Endothelial cell (in vitro differentiated cells): Measurements from ENCODE around the gene SLC44A4. TPM values are rescaled to one million over a fixed set of nuclear protein-coding genes. Genes with fewer than 3 reads are reported as not detected.
A peak's percentile ranks its signal among the peaks of the same experiment; 100 is the strongest.
"Not testable (repeated sequence)": the region's sequence is repeated elsewhere in the genome, so short reads cannot be mapped to it uniquely, and the experiment has no call there.

Experiments used
- DNase-seq: peaks from one replicate; pipeline ENCODE4 v3.0.0; 2021; ENCODE audit warnings: low spot score
- H3K27ac Mint-ChIP-seq: one replicate; pipeline ENCODE4 v1.8.0; 2021; ENCODE audit warnings: mixed read lengths, inconsistent platforms; ENCODE audit not compliant: unreplicated experiment
- H3K27me3 Mint-ChIP-seq: one replicate; pipeline ENCODE4 v1.8.0; 2021; ENCODE audit warnings: mild to moderate bottlenecking, moderate library complexity, mixed read lengths, inconsistent platforms; ENCODE audit not compliant: unreplicated experiment
- H3K36me3 Mint-ChIP-seq: one replicate; pipeline ENCODE4 v1.8.0; 2021; ENCODE audit warnings: mild to moderate bottlenecking, low read depth, mixed read lengths, inconsistent platforms; ENCODE audit not compliant: unreplicated experiment
- H3K4me1 Mint-ChIP-seq: one replicate; pipeline ENCODE4 v1.8.0; 2021; ENCODE audit warnings: mild to moderate bottlenecking, mixed read lengths, inconsistent platforms; ENCODE audit not compliant: unreplicated experiment
- H3K4me3 Mint-ChIP-seq: one replicate; pipeline ENCODE4 v1.8.0; 2021; ENCODE audit warnings: mild to moderate bottlenecking, mixed read lengths, inconsistent platforms; ENCODE audit not compliant: unreplicated experiment
- H3K9me3 Mint-ChIP-seq: one replicate; pipeline ENCODE4 v1.8.0; 2021; ENCODE audit warnings: mixed read lengths, inconsistent platforms; ENCODE audit not compliant: unreplicated experiment
- total RNA-seq: library from RNA; stranded (reverse); fragmentation: NEBNext Ultra II Directional; extraction: Animal tissue kit (Norgen Biotek cat#: 25700); gene quantifications from one replicate; pipeline ENCODE4 v1.2.1, GENCODE V29; 2021; ENCODE audit not compliant: unreplicated experiment
- TF ChIP-seq, protein P1 (sequence below): fragments of 200-600 bp; sonication (generic); IDR thresholded peaks from one replicate; pipeline ENCODE4 v1.5.0; 2021; ENCODE audit warnings: antibody characterized with exemption; ENCODE audit not compliant: unreplicated experiment

Gene SLC44A4
- total RNA-seq, 1 donor from 2014 or later = 1.6 TPM

DNA sequence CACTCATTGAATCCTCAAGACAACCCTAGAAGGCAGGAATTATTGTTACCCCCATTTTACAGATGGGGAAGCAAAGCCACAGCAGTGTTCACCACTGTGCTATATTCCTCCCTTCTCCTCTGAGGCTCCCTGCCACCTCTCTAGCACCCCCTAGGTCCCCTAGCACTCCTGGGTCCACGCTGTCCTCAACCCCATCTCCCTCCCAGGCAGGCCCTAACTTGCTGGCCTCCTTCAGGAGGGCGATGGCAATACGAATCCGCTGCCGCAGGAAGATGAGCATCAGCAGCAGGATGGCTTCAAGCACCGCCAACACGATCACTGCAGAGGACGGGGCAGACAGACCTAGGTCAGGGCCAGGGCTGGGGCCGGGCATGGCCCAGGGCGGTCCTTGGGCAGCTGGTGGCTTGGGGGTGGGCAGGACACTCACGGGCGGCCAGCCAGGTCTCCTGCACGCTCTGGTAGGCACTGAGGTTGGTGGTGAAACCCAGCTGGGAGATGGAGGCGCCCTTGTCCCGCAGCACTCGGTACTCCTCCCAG lies 8.3 kb downstream of the SLC44A4 start:
- peaks cover 3% of the 10 kb centered on the region for H3K27me3 Mint-ChIP-seq
- no peak overlapping the region for H3K4me3 Mint-ChIP-seq
- TF ChIP-seq, protein P1, sequence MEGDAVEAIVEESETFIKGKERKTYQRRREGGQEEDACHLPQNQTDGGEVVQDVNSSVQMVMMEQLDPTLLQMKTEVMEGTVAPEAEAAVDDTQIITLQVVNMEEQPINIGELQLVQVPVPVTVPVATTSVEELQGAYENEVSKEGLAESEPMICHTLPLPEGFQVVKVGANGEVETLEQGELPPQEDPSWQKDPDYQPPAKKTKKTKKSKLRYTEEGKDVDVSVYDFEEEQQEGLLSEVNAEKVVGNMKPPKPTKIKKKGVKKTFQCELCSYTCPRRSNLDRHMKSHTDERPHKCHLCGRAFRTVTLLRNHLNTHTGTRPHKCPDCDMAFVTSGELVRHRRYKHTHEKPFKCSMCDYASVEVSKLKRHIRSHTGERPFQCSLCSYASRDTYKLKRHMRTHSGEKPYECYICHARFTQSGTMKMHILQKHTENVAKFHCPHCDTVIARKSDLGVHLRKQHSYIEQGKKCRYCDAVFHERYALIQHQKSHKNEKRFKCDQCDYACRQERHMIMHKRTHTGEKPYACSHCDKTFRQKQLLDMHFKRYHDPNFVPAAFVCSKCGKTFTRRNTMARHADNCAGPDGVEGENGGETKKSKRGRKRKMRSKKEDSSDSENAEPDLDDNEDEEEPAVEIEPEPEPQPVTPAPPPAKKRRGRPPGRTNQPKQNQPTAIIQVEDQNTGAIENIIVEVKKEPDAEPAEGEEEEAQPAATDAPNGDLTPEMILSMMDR = no peak
- H3K36me3 Mint-ChIP-seq = peaks cover 3% of the 10 kb centered on the region
- no peaks in the 10 kb centered on the region for H3K9me3 Mint-ChIP-seq
- no peak for DNase-seq
- no peak overlapping the region for H3K27ac Mint-ChIP-seq
- peaks cover 4% of the 10 kb centered on the region for H3K4me1 Mint-ChIP-seq

DNA sequence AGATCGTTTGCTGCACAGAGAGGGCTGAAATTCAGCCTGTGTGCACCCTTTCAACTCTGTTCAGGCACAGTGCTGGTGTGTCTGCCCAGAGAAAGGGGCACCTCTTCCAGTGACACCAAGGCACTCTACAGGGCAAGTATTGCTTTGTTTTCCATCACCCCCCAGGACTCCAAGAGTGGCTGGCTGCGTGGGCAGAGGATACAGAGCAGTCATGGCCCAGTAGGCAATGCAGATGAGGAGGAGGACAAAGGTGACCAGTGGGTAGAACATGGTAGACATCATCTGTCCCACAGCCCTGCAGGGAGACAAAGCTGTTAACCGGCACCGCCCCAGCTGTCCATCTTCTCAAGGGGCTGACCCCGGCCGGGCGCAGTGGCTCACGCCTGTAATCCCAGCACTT lies 9.5 kb downstream of the SLC44A4 start:
- TF ChIP-seq, protein P1 = no peak
- H3K27ac Mint-ChIP-seq = no peak overlapping the region
- no peak for DNase-seq
- H3K9me3 Mint-ChIP-seq = no peaks in the 10 kb centered on the region
- H3K27me3 Mint-ChIP-seq = peaks cover 5% of the 10 kb centered on the region
- H3K4me1 Mint-ChIP-seq = peaks cover 4% of the 10 kb centered on the region
- H3K4me3 Mint-ChIP-seq = no peak overlapping the region
- peaks cover 3% of the 10 kb centered on the region for H3K36me3 Mint-ChIP-seq

DNA sequence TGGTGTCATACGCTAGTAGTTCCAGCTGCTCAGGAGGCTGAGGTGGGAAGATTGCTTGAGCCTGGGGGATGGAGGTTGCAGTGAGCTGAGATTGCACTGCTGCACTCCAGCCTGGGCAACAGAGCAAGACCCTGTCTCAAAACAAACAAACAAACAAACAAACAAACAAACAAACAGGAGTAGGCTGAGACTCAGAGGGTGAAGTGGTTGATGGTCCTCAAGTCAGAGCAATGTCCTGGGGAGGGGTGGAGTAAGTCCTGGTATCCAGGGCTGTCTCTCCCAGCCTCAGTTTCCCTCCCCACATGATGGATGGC lies 10.2 kb downstream of the SLC44A4 start:
- not testable (repeated sequence) for H3K4me3 Mint-ChIP-seq, H3K27ac Mint-ChIP-seq, H3K4me1 Mint-ChIP-seq, H3K9me3 Mint-ChIP-seq, DNase-seq, H3K27me3 Mint-ChIP-seq, H3K36me3 Mint-ChIP-seq

DNA sequence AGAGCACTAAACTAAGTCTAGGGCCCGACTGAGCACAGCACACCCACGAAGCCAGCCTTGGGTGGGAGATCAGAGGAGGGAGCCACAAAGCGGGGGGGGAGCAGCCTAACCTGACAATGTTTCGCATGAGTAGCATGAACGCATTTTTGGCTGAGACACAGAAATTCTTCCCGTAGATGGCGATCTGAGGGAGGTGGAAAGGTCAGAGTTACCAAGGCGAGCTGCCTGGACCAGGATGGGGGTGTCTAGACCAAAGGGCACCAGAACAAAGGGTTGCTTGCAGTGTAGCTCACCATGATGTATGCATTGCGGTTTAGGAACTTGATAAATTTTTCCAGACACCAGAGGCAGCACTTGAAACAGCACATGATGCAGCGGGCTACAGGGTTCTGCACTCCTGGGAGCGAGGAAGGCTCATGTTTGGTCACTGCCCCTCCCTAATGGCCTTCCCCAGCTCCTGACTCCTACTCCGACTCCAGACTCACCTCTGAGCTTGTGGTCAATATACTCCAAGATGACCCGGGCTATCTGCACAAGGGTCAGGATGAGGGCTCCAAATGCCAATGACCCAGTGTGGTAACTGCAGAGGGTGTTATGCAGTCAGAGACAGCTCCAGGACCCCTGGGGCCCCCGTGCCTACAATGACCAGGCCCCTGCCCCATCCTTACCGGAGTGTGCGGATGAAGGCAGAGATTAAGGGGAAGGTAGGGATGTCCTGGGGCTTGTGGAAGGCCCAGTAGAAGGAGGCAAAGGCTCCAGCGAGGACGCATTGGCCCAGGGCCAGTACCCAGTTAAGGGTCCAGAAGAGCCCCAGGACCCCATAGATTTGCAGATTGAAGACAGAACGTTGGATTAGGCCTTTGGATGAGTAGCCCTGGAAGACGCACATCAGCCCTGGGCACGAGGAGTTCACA lies 13.3 kb downstream of the SLC44A4 start:
- DNase-seq = no peak
- TF ChIP-seq, protein P1 = no peak
- no peak overlapping the region for H3K4me3 Mint-ChIP-seq
- peak overlapping the region; percentile 42 for H3K27ac Mint-ChIP-seq
- peaks cover 14% of the 10 kb centered on the region for H3K27me3 Mint-ChIP-seq
- H3K9me3 Mint-ChIP-seq = no peaks in the 10 kb centered on the region
- H3K36me3 Mint-ChIP-seq = no peaks in the 10 kb centered on the region
- H3K4me1 Mint-ChIP-seq = peaks cover 3% of the 10 kb centered on the region

DNA sequence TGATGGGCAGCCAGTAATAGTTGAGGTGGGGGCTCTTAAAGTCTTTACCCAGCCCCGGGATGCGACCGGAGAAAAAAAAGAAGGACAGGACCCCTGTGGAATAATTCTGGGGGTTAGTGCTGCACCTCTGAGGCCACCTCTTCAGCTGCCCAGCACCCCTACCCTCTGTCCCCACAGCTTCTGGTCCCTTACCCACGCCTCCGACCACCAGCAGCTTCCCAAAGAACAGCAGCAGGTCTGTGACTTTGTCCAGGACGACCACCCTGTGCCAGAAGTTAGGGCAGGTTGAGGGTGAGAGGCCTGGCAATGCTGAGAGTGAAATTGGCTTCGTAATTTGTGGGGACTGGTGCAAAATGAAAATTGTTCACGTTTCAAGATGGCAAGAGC lies 14.0 kb downstream of the SLC44A4 start:
- H3K4me3 Mint-ChIP-seq = no peak overlapping the region
- TF ChIP-seq, protein P1 = no peak
- H3K9me3 Mint-ChIP-seq = no peaks in the 10 kb centered on the region
- H3K36me3 Mint-ChIP-seq = no peaks in the 10 kb centered on the region
- peak overlapping the region; percentile 42 for H3K27ac Mint-ChIP-seq
- no peak for DNase-seq
- H3K27me3 Mint-ChIP-seq = peaks cover 14% of the 10 kb centered on the region
- peaks cover 3% of the 10 kb centered on the region for H3K4me1 Mint-ChIP-seq

DNA sequence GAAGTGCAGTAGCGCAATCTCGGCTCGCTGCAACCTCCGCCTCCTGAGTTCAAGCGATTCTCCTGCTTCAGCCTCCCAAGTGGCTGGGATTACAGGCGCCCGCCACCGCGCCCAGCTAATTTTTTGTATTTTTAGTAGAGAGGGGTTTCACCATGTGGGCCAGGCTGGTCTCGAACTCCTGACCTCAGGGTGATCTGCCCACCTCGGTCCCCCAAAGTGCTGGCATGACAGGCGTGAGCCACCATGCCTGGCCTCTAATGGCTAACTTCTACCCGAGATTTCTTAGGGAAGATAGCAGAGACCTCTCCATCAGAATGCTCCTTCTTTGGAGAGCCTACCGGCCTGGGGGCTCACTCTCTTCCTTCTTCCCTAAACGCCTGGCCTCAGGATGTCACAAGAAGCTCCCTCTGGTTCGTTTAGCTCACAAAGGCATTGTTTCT lies 14.7 kb downstream of the SLC44A4 start:
- H3K4me1 Mint-ChIP-seq, DNase-seq, H3K27ac Mint-ChIP-seq, H3K36me3 Mint-ChIP-seq, H3K9me3 Mint-ChIP-seq: not testable (repeated sequence)
- peak overlapping the region; percentile 95 for H3K4me3 Mint-ChIP-seq
- peaks cover 14% of the 10 kb centered on the region for H3K27me3 Mint-ChIP-seq
